ENCODE results near the gene GYG2. TPM values are rescaled to one million over a fixed set of nuclear protein-coding genes. Genes with fewer than 3 reads are reported as not detected.
"Not testable (repeated sequence)": the region's sequence is repeated elsewhere in the genome, so short reads cannot be mapped to it uniquely, and the experiment has no call there.

The GYG2 gene
- total RNA-seq, 2 donors from 2014 or later: 4.6 to 5.2 TPM

GRCh38 chrX:2917767-2918166 is 89.0 kb downstream of the GYG2 start:
- TF ChIP-seq POLR2A (IDR thresholded peaks at IDR 0.05): no peak
- no peak for TF ChIP-seq POLR2AphosphoS5 (IDR thresholded peaks at IDR 0.05)
- TF ChIP-seq CTCF (IDR thresholded peaks at IDR 0.05): no peak
- Histone ChIP-seq H3K27me3 (replicated peaks; ENCODE audit: insufficient read depth) (no peaks in the 10 kb centered on the region), H3K4me1 (replicated peaks) (no peaks in the 10 kb centered on the region), H3K27ac (no peak overlapping the region), H3K36me3 (no peaks in the 10 kb centered on the region), H3K4me3 (no peak overlapping the region), H3K9me3 (no peaks in the 10 kb centered on the region)
- WGBS: 96% methylated on average over 22 of the region's 23 CpGs
- intact Hi-C loops (cut with DNase I): no loop called here
- DNase-seq (ENCODE audit: low spot score): no peak

- intact Hi-C loops (cut with DNase I): no loop called here
- Histone ChIP-seq H3K4me1 (replicated peaks) (no peaks in the 10 kb centered on the region), H3K36me3 (no peaks in the 10 kb centered on the region), H3K27me3 (replicated peaks; ENCODE audit: insufficient read depth) (no peaks in the 10 kb centered on the region), H3K27ac (no peak overlapping the region), H3K4me3 (no peak overlapping the region), H3K9me3 (no peaks in the 10 kb centered on the region)
- no peak for DNase-seq (ENCODE audit: low spot score)
- TF ChIP-seq CTCF (IDR thresholded peaks at IDR 0.05): no peak
- no peak for TF ChIP-seq POLR2AphosphoS5 (IDR thresholded peaks at IDR 0.05)
- no peak for TF ChIP-seq POLR2A (IDR thresholded peaks at IDR 0.05)
- WGBS: 88% methylated on average over 1 of the region's 1 CpG
Measured at GRCh38 chrX:2921193-2921592, 92.5 kb downstream of the GYG2 start.

GRCh38 chrX:2921750-2922149 is 93.0 kb downstream of the GYG2 start:
- DNase-seq (ENCODE audit: low spot score): no peak
- Histone ChIP-seq H3K4me3 (no peak overlapping the region), H3K27ac (no peak overlapping the region), H3K9me3 (no peaks in the 10 kb centered on the region), H3K27me3 (replicated peaks; ENCODE audit: insufficient read depth) (no peaks in the 10 kb centered on the region), H3K4me1 (replicated peaks) (no peaks in the 10 kb centered on the region), H3K36me3 (no peaks in the 10 kb centered on the region)
- 81% methylated on average over 9 of the region's 9 CpGs for WGBS
- no peak for TF ChIP-seq POLR2AphosphoS5 (IDR thresholded peaks at IDR 0.05)
- TF ChIP-seq POLR2A (IDR thresholded peaks at IDR 0.05): no peak
- TF ChIP-seq CTCF (IDR thresholded peaks at IDR 0.05): no peak
- intact Hi-C loops (cut with DNase I): no loop called here

- DNase-seq (ENCODE audit: low spot score): no peak
Measured at GRCh38 chrX:2924151-2924550, 95.4 kb downstream of the GYG2 start.

GRCh38 chrX:2926255-2926654 is 97.5 kb downstream of the GYG2 start:
- H3K4me3 ChIP-seq; H3K27ac ChIP-seq; intact Hi-C loops (cut with DNase I): not testable (repeated sequence)

More at GRCh38 chrX:2924151-2924550, 95.4 kb downstream of the GYG2 start:
- TF ChIP-seq POLR2AphosphoS5 (IDR thresholded peaks at IDR 0.05) (no peak), POLR2A (IDR thresholded peaks at IDR 0.05) (no peak), CTCF (IDR thresholded peaks at IDR 0.05) (no peak)
- Histone ChIP-seq H3K4me1 (replicated peaks) (no peaks in the 10 kb centered on the region), H3K27ac (no peak overlapping the region), H3K27me3 (replicated peaks; ENCODE audit: insufficient read depth) (no peaks in the 10 kb centered on the region), H3K36me3 (no peaks in the 10 kb centered on the region), H3K4me3 (no peak overlapping the region), H3K9me3 (no peaks in the 10 kb centered on the region)
- intact Hi-C loops (cut with DNase I): no loop called here
- WGBS: 94% methylated on average over 7 of the region's 9 CpGs

More at GRCh38 chrX:2926255-2926654, 97.5 kb downstream of the GYG2 start:
- not testable (repeated sequence) for H3K9me3 ChIP-seq; H3K27me3 ChIP-seq (replicated peaks; ENCODE audit: insufficient read depth); H3K4me1 ChIP-seq (replicated peaks); H3K36me3 ChIP-seq; DNase-seq (ENCODE audit: low spot score)
- WGBS: 80% methylated on average over 4 of the region's 4 CpGs

Data from prostate gland (tissue), 2 donors.